ENCODE data around the gene NCOA7. TPM values are rescaled to one million over a fixed set of nuclear protein-coding genes. Genes with fewer than 3 reads are reported as not detected.

Gene NCOA7
- total RNA-seq, 6 donors from 2014 or later, result 33.5 to 75.6 (median 48.9) TPM

Small RNA genes within 50 kb of the gene (small RNA-seq; reads per million reads assigned to genes)
- gene RNA5SP216, result 0 reads per million in 4 donors

Other genes starting within 250 kb of the NCOA7 start
- 1 to 10 TPM; 1.3 to 3.3 (median 1.8) TPM for gene HEY2, start 41.3 kb upstream of the NCOA7 start, total RNA-seq
- 10 to 100 TPM; 16.8 to 35.8 (median 25.2) TPM for gene HINT3, start 165.8 kb downstream of the NCOA7 start, total RNA-seq
- 10 to 100 TPM; 13.8 to 66.0 (median 25.5) TPM for gene TRMT11, start 195.6 kb downstream of the NCOA7 start, total RNA-seq

Measured in upper lobe of left lung (tissue), 6 donors.